ENCODE data around the gene RHOBTB3. TPM values are rescaled to one million over a fixed set of nuclear protein-coding genes. Genes with fewer than 3 reads are reported as not detected.

RHOBTB3 gene
- total RNA-seq, 1 experiment from 2014 or later, result 6.8 TPM

- Mint-ChIP-seq H3K36me3 (ENCODE audit: insufficient read depth in 1 of 3, low read depth in 3 of 3) (no peaks in the 10 kb centered on the region), H3K27me3 (ENCODE audit: low read depth) (no peaks in the 10 kb centered on the region), H3K4me1 (peaks cover 2 to 3% of the 10 kb centered on the region in 2 experiments; a peak in 1 of 4 replicates), H3K27ac (no peak overlapping the region), H3K9me3 (no peaks in the 10 kb centered on the region), H3K4me3 (no peak overlapping the region)
- Histone ChIP-seq H3K18ac (ENCODE audit: insufficient read length, low read depth, low read length) (no peak overlapping the region), H2AFZ (ENCODE audit: low read length) (no peak overlapping the region), H3K79me2 (ENCODE audit: insufficient read depth, low read length) (no peaks in the 10 kb centered on the region), H3K14ac (ENCODE audit: insufficient read depth, low read length) (no peak overlapping the region), H3K27ac (ENCODE audit: insufficient read length, low read depth, low read length) (no peak overlapping the region), H3T11ph (ENCODE audit: low read length) (no peak overlapping the region), H3K23ac (ENCODE audit: insufficient read length, low read depth, low read length) (no peak overlapping the region), H3K4me1 (ENCODE audit: insufficient read depth, low read length) (no peaks in the 10 kb centered on the region), H2BK120ac (ENCODE audit: low read depth, low read length, poor library complexity, severe bottlenecking) (no peak overlapping the region), H2BK12ac (ENCODE audit: insufficient read length, low read depth, low read length) (no peak overlapping the region), H4K91ac (ENCODE audit: insufficient read length, low read depth, low read length) (no peak overlapping the region), H3K4me2 (ENCODE audit: insufficient read depth, insufficient read length, low read length) (no peak overlapping the region), H2AK5ac (ENCODE audit: insufficient read length, low read length) (no peak overlapping the region), H3K79me1 (ENCODE audit: insufficient read depth, low read depth, low read length, poor library complexity, severe bottlenecking) (no peaks in the 10 kb centered on the region), H2BK15ac (ENCODE audit: low read depth, low read length) (no peak overlapping the region), H2BK5ac (ENCODE audit: insufficient read length, low read length) (no peak overlapping the region), H4K8ac (replicated peaks; ENCODE audit: insufficient read length, low read depth, low read length) (no peak overlapping the region), H4K20me1 (ENCODE audit: control insufficient read depth, insufficient read depth, insufficient read length) (no peaks in the 10 kb centered on the region), H3K9me3 (ENCODE audit: control insufficient read depth, low read depth, low read length) (no peaks in the 10 kb centered on the region), H3K23me2 (ENCODE audit: insufficient read length, low read depth, low read length, poor library complexity, severe bottlenecking) (no peaks in the 10 kb centered on the region), H2BK20ac (ENCODE audit: low read depth, low read length, poor library complexity, severe bottlenecking) (no peak overlapping the region), H4K5ac (ENCODE audit: insufficient read length, low read depth, low read length) (no peak overlapping the region), H3K4ac (ENCODE audit: low read depth, low read length) (no peak overlapping the region), H3K56ac (ENCODE audit: insufficient read length, low read depth, low read length) (no peak overlapping the region), H3K9ac (ENCODE audit: extremely low read depth, insufficient read length, low read length) (no peak overlapping the region), H3K27me3 (ENCODE audit: insufficient read depth, low read length) (no peaks in the 10 kb centered on the region)
- DNase-seq, result no peak
- WGBS (ENCODE audit: extremely low coverage, insufficient read length, low lambda C conversion rate), result no CpG with 5 or more reads among the region's 2 CpGs
- TF ChIP-seq CTCF (conservative IDR thresholded peaks at IDR 0.05), result no peak
These were observed 28.5 kb downstream of the RHOBTB3 start for GRCh38 chr5:95759634-95760033.
